G401.6 (cell line): ENCODE results near the gene PCDH1.
A peak's percentile ranks its signal among the peaks of the same experiment; 100 is the strongest.
"Not testable (repeated sequence)": the region's sequence is repeated elsewhere in the genome, so short reads cannot be mapped to it uniquely, and the experiment has no call there.

ENCODE experiments used
- FAIRE-seq: peaks from 2 replicates; lab custom pipeline; 2012; peaks lifted over from hg19 to GRCh38; lab: Jason Lieb, UNC

PCDH1 gene

GRCh38 chr5:141878186-141878710, at the start of gene PCDH1:
Gene PCDH1 (minus strand): TSS chr5:141878410. CDS start chr5:141878262, 148 bp downstream.
- FAIRE-seq = no peak

GRCh38 chr5:141926434-141926833, 48.2 kb upstream of the PCDH1 start:
- no peak for FAIRE-seq

GRCh38 chr5:141923448-141924313, 45.5 kb upstream of the PCDH1 start, which contains the start of gene DELE1:
Gene DELE1 (plus strand): TSS chr5:141923871. CDS start chr5:141923942, 71 bp downstream.
- peak; percentile 94 for FAIRE-seq

GRCh38 chr5:141922827-141923447, 44.7 kb upstream of the PCDH1 start:
- not testable (repeated sequence) for FAIRE-seq

GRCh38 chr5:141920771-141921170, 42.6 kb upstream of the PCDH1 start:
- FAIRE-seq = no peak

GRCh38 chr5:141919218-141920119, 41.3 kb upstream of the PCDH1 start:
- no peak for FAIRE-seq

GRCh38 chr5:141917760-141918159, 39.5 kb upstream of the PCDH1 start:
- FAIRE-seq = no peak

- no peak for FAIRE-seq
Observed at GRCh38 chr5:141916522-141916921, 38.3 kb upstream of the PCDH1 start.

- no peak for FAIRE-seq
Observed at GRCh38 chr5:141915881-141916336, 37.7 kb upstream of the PCDH1 start.

GRCh38 chr5:141914797-141915196, 36.6 kb upstream of the PCDH1 start:
- FAIRE-seq = no peak

GRCh38 chr5:141914199-141914743, 36.1 kb upstream of the PCDH1 start:
- no peak for FAIRE-seq

GRCh38 chr5:141913560-141914198, 35.5 kb upstream of the PCDH1 start:
- FAIRE-seq = no peak

GRCh38 chr5:141910271-141910673, 32.1 kb upstream of the PCDH1 start:
- FAIRE-seq = no peak

- FAIRE-seq = no peak
Observed at GRCh38 chr5:141909212-141909611, 31.0 kb upstream of the PCDH1 start.

- FAIRE-seq = no peak
Observed at GRCh38 chr5:141908796-141909195, 30.6 kb upstream of the PCDH1 start.

- no peak for FAIRE-seq
Observed at GRCh38 chr5:141906972-141907371, 28.8 kb upstream of the PCDH1 start.

GRCh38 chr5:141906517-141906916, 28.3 kb upstream of the PCDH1 start:
- FAIRE-seq = no peak

GRCh38 chr5:141904551-141904950, 26.3 kb upstream of the PCDH1 start:
- FAIRE-seq = no peak

GRCh38 chr5:141903261-141903660, 25.1 kb upstream of the PCDH1 start:
- no peak for FAIRE-seq

- no peak for FAIRE-seq
Observed at GRCh38 chr5:141902015-141902814, 24.0 kb upstream of the PCDH1 start.
